Activated CD4-positive, alpha-beta T cell treated with anti-CD3 and anti-CD28 coated beads for 4 hours (primary cell): ENCODE measurements around the gene BTNL9.
"Not testable (repeated sequence)": the region's sequence is repeated elsewhere in the genome, so short reads cannot be mapped to it uniquely, and the experiment has no call there.

Experiments used
- DNase-seq, 2 donors: peaks; one replicate each; pipeline ENCODE4 v3.0.0-alpha.2; 2020

Gene BTNL9

DNA sequence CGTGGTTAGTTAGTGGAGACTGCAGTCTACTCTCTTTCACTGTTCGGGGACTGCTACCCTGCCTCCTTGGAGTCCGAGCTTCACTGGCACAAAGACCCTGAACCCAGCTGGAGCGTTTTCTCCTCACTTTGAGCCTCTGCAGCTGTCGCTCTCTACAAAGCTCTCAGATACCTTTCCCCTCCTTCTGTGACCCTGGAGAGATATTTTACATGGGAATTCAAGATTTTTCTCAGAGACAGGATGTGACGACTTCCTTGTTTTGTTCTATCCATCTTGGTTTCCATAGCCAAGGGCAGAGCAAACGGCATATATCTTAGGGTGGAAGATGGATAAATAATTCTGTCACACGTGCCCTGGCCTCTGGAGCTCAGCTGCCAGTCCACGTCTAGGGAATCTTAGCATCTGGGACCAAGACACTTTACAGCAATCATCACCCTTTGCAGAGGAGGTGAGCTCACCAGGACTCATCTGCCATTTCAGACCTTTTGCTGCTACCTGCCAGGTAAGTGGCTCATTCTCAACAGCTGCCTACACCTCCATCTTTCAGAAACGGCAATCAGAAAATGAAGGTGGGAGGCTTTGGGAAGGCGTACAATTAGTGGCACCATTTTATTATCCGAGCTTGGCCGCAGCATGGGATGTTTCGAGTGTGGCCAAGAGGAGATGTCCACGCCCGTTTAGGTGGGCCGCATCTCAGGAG lies at the start of gene BTNL9:
TSS of gene BTNL9 (plus strand) at position 336 of the 700 bp plus-strand sequence. CDS start 5,224 bp downstream, outside the sequence.
- DNase-seq, result no peak

DNA sequence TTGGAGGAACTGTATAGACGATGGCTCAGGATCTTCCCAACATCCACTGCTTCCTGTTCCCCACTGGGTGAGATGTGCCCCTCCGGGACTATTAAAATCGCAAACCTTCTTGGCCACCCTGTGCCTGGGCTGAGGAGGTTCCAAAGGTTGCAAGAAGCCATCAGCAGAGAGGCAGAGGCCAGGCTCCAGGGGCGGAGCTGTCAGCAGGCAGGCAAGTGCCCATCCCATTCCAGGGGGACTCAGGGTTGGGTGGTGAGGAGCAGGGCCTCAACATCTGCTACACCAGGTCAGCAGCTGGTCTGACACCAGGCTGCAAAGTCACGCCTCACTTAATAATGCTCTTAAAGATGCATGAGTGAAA lies 49.2 kb upstream of the BTNL9 start:
- no peak for DNase-seq

- no peak for DNase-seq
Measured at GRCh38 chr5:181001947-181002346, 38.1 kb upstream of the BTNL9 start.

- no peak for DNase-seq
Measured at GRCh38 chr5:181005791-181006190, 34.3 kb upstream of the BTNL9 start.

- no peak for DNase-seq
Measured at GRCh38 chr5:181008136-181008535, 31.9 kb upstream of the BTNL9 start.

- DNase-seq, result not testable (repeated sequence)
Measured at GRCh38 chr5:181010018-181010417, 30.0 kb upstream of the BTNL9 start.

GRCh38 chr5:181014654-181015053 lies 25.4 kb upstream of the BTNL9 start:
- not testable (repeated sequence) for DNase-seq

DNA sequence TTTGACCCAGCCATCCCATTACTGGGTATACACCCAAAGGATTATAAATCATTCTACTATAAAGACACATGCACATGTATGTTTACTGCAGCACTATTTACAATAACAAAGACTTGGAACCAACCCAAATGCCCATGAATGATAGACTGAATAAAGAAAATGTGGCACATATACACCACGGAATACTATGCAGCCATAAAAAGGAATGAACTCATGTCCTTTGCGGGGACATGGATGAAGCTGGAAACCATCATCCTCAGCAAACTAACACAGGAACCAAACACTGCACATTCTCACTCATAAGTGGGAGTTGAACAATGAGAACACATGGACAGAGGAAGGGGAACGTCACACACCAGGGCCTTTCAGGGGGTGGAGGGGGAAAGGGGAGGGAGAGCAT lies 22.6 kb upstream of the BTNL9 start:
- not testable (repeated sequence) for DNase-seq

DNA sequence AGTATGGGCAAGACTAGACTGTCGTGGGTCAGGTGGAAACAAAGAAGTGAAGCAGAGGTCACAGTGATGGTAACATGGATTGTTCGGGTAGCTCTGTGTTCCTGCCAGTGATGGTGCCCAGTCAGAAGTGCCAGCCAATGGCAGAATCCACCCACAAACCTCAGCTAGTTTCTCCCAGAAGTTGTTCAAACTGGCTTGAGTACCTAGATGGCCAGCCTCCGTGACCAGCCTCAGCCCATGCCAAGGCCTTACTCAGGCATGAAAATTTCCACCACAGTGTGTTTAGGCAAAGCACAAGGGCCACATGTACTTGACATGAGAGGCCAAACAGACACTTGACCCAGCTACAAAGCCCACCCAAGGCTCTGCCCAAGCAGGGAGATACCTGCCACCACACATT lies 19.4 kb upstream of the BTNL9 start:
- no peak for DNase-seq

- no peak for DNase-seq
Measured at GRCh38 chr5:181024245-181025064, 15.6 kb upstream of the BTNL9 start.

GRCh38 chr5:181027452-181028031 lies 12.5 kb upstream of the BTNL9 start:
- no peak for DNase-seq

GRCh38 chr5:181028032-181028819 lies 11.8 kb upstream of the BTNL9 start:
- no peak for DNase-seq

DNA sequence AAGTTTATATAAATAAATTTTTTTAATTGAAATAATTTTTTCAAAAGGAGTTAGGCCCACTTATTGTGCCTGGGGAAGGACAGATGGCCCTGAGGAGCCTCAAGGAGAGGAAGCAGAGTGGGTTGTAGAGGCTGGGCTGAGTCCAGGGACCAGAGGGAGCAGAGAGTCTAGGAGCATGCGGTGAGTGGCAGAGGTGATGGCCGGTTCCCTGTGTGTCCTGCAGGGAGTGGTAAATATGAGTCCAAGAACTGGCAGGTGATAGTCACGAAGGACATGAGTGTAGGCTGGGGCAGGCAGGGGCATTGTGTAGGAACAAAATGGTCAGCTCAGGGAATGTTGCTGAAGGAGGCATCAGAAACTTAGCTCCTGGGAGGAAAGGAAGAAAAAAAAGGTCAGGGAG lies 8.3 kb upstream of the BTNL9 start:
- no peak for DNase-seq

DNA sequence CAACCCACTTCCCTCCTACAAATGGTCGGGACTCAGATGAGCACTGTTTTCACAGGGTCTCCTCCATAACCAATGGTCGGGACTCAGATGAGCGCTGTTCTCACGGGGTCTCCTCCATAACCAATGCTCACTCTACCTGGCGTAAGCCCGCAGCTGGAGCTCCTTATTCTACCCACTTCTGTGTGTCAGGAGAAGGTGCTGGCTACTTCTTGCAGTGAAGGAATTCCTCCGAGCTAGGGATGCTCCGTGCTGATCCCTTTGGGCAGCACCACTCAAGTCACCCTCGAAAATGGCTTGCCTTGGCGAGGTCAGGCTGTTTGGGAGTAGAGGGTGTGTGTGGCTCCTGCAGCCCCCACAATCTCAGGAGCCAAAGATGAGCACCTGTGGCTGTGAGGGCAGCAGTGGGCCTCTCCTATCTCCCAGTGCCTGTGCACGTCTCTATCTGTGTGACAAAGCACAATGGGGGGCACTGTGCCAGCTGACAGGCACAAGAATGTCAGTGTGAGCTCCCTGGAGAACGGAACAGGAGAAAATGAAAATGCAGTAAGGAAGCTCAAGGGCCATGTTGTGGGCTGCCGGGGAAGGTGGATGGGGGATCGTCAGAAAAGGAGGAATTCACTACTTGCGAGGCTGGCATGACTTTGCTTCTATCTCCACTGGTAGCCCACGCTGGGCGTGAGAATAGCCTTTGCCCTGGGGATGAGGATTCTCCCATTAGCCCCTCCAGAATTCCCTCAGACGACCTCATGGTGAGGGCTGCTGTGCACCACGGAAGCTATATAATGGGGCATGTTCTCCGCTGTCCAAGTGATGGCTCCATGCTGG lies 3.9 kb upstream of the BTNL9 start:
- no peak for DNase-seq

DNA sequence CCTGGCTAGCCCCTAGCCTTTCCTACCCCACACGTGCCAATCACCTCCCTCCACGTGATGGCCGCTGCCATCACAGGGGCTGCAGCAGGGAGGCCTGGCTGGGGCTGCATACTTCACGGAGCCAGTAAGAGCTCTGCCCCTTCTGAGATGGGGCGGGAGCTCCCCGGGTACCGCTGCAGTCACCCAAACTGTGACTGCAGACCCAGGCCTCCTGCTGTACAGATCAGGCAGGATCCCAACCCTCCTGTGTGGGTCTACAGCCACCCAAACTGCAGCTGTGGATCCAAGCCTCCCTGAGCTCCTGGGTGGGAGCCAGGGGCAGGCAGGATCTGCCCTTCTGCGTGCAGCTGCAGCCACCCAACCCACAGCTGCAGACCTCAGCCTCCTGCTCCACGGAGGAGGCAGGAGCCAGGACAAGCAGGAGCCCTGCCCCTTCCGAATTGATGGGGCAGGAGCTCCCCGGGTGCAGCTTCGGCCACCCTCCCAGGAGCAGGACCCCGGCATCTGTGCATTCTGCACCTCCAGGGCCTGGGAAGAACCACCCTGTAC lies 3.2 kb upstream of the BTNL9 start:
- DNase-seq, result no peak

DNA sequence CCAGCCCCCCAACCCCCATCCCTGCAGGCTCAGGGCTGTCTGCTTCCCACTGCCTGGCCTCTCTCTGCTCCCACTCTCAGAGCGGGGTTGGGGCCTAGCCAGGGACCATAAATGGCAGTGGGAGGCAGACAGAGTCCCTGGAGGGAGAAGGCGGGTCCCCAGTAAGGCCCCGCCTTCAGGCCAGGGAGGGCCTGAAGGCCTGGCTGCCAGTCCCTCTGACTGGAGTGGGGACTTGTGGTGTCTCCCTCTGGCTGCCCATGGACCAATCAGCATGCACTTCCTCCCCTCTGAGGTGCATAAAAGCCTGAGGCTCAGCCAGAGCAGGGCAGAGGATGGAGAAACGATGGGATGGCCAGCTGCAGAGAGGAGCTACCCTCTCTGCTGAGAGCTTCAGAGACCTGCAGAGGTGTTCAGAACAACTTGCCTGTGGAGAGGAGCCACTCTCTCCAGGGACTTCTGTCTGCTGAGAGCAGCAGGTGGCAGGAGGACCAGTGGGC lies 2.7 kb upstream of the BTNL9 start:
- no peak for DNase-seq

DNA sequence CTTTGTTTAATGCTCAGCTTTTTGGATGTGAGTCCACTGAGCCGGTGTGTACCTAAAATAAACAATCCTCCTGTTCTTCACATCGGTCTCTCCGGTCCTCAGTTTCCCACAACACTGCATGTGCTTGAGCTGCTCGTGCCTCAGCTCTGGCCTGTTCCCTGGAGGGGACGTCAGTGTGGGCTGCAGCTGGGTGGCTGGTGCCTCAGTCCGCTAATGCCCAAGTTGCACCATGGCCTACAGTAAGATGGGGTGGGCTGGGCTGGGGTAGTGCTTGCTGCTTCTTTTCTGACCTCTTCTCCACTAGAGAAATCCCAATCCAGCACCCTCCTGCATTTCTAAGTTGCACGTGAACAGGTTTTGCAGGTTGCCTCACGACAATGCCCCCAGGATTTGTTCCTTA lies 595 bp upstream of the BTNL9 start:
- no peak for DNase-seq

- no peak for DNase-seq
Measured at GRCh38 chr5:181040631-181040945, 522 bp downstream of the BTNL9 start.

- DNase-seq, result no peak
Measured at GRCh38 chr5:181041043-181041442, 977 bp downstream of the BTNL9 start.

DNA sequence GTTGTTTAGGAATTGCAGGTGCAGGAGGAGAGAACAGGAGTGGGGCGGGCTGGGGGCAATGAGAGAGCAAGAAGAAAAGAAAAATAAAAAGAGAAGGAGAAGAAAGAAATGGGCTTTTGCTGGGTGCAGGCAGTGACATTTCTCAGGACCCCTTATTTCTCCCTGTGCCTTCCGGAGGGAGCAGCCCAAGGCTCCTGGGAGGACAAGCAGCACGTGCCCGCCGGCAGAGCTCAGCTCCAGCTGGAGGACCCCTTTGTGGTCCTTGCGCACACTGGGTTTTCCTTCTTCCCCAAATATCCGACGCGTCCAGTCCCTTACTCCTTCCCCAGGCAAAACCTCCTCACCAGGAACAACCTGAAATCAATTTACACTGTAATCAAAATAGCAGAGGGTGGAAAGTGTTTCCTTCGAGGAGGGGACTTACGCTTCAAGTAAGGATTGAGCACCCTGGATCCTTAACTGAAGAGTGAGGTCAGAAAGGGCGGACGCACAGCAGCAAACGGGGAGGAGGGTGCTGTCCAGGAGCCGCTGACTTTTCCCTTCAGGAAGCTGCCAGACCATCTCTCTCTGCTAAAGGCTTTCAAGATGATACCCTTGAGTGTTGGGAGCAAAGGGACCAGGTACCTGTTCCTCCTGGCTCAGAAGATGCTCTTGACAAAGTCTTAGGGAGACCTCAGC lies 2.1 kb downstream of the BTNL9 start:
- DNase-seq, result no peak

GRCh38 chr5:181042722-181043121 lies 2.7 kb downstream of the BTNL9 start:
- DNase-seq, result no peak
